ENCODE data around the gene NKIRAS1.
"Not testable (repeated sequence)": the region's sequence is repeated elsewhere in the genome, so short reads cannot be mapped to it uniquely, and the experiment has no call there.

Gene NKIRAS1

DNA sequence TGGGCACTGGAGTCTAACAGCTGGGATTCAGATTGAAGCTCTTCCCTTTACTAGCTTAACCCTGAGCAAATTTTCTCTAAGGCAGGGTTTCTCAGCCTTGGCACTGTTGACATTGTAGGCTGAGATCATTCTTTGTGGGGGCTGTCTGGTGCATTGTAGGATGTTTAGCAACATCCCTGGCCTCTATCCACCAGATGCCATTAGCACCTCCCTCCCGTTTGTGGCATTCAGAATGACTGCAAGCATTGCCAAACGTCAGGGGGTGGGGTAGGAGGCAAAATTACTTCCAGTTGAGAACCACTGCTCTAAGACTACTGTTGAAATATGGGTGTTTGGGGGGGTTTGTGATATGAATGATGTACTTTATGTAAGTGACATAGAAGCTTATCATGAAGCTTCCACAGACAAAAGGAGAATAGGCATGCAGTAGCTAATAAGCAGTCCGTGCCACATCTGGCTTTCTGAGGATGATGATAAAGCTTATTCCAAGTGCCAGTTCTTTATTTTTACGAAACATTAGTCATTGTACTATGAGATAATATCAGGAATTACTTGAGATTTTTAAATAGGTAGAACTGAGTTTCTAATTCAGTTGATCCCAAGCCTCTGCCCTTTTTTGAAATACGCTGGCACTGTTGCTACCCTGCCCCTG, 39.3 kb downstream of the NKIRAS1 start:
- no peak for TF ChIP-seq POU2F2 (IDR thresholded peaks at IDR 0.05; ENCODE audit: low read depth, low read length)
- no peak for TF ChIP-seq POLR2AphosphoS5 (IDR thresholded peaks at IDR 0.05; ENCODE audit: low read depth, low read length)
- no peak for TF ChIP-seq TAF1 (IDR thresholded peaks at IDR 0.05; ENCODE audit: low read depth, low read length)
- no peak for TF ChIP-seq SPI1 (IDR thresholded peaks at IDR 0.05; ENCODE audit: low read depth, low read length)
- no peak for TF ChIP-seq PAX5 (IDR thresholded peaks at IDR 0.05; ENCODE audit: insufficient read depth, low read length, severe bottlenecking)
- no peak for TF ChIP-seq POLR2A (IDR thresholded peaks at IDR 0.05; ENCODE audit: low read depth, low read length)
- DNase-seq (ENCODE audit: insufficient read length, low spot score) (no peak), FAIRE-seq (no peak)

GRCh38 chr3:23876923-23877322, 39.9 kb downstream of the NKIRAS1 start:
- no peak for FAIRE-seq
- TF ChIP-seq POU2F2 (IDR thresholded peaks at IDR 0.05; ENCODE audit: low read depth, low read length) (no peak), SPI1 (IDR thresholded peaks at IDR 0.05; ENCODE audit: low read depth, low read length) (no peak), POLR2AphosphoS5 (IDR thresholded peaks at IDR 0.05; ENCODE audit: low read depth, low read length) (no peak), TAF1 (IDR thresholded peaks at IDR 0.05; ENCODE audit: low read depth, low read length) (no peak)
- DNase-seq (ENCODE audit: insufficient read length, low spot score), result no peak

DNA sequence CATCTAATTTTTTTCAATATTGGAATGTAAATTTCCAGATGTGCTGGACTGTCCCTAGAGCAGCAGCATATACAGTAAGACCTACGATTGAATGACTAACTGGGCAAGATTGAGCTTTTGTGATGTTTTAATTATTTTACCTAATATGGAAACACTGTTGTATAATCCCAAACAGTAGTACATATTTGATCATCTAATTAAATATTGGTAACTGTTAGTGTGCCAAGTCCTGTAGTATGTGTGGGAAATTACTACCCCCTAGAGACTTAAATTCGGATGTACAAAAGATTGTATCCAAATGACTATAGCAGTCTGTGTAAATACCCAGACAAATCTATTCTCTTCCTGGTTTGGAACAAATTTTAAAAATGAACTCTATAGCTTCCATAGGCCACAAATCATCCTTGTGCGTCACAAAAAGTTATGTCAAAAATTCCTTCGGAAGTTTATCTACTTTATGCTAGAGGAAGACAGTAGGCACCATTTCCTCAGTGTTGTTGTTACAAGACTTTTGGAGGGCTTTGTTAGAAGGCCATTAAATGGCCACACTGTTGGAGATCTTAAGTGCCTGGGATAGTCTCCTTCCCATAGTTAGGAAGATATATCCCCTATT, 41.6 kb downstream of the NKIRAS1 start:
- DNase-seq (ENCODE audit: insufficient read length, low spot score) (no peak), FAIRE-seq (no peak)
- TF ChIP-seq SPI1 (IDR thresholded peaks at IDR 0.05; ENCODE audit: low read depth, low read length) (no peak), POU2F2 (IDR thresholded peaks at IDR 0.05; ENCODE audit: low read depth, low read length) (no peak), PAX5 (IDR thresholded peaks at IDR 0.05; ENCODE audit: insufficient read depth, low read length, severe bottlenecking) (no peak), POLR2AphosphoS5 (IDR thresholded peaks at IDR 0.05; ENCODE audit: low read depth, low read length) (no peak), POLR2A (IDR thresholded peaks at IDR 0.05; ENCODE audit: low read depth, low read length) (no peak), TAF1 (IDR thresholded peaks at IDR 0.05; ENCODE audit: low read depth, low read length) (no peak)

GRCh38 chr3:23874359-23875112, 42.3 kb downstream of the NKIRAS1 start:
- TF ChIP-seq POLR2AphosphoS5 (IDR thresholded peaks at IDR 0.05; ENCODE audit: low read depth, low read length) (no peak), TAF1 (IDR thresholded peaks at IDR 0.05; ENCODE audit: low read depth, low read length) (no peak), SPI1 (IDR thresholded peaks at IDR 0.05; ENCODE audit: low read depth, low read length) (no peak), POU2F2 (IDR thresholded peaks at IDR 0.05; ENCODE audit: low read depth, low read length) (no peak), PAX5 (IDR thresholded peaks at IDR 0.05; ENCODE audit: insufficient read depth, low read length, severe bottlenecking) (no peak)
- FAIRE-seq (no peak), DNase-seq (ENCODE audit: insufficient read length, low spot score) (no peak)

GRCh38 chr3:23873941-23874340, 42.8 kb downstream of the NKIRAS1 start:
- no peak for DNase-seq (ENCODE audit: insufficient read length, low spot score)
- TF ChIP-seq POLR2AphosphoS5 (IDR thresholded peaks at IDR 0.05; ENCODE audit: low read depth, low read length), result no peak
- no peak for TF ChIP-seq PAX5 (IDR thresholded peaks at IDR 0.05; ENCODE audit: insufficient read depth, low read length, severe bottlenecking)
- no peak for TF ChIP-seq POU2F2 (IDR thresholded peaks at IDR 0.05; ENCODE audit: low read depth, low read length)
- no peak for TF ChIP-seq TAF1 (IDR thresholded peaks at IDR 0.05; ENCODE audit: low read depth, low read length)
- TF ChIP-seq SPI1 (IDR thresholded peaks at IDR 0.05; ENCODE audit: low read depth, low read length), result no peak
- TF ChIP-seq POLR2A (IDR thresholded peaks at IDR 0.05; ENCODE audit: low read depth, low read length), result no peak
- FAIRE-seq, result no peak

DNA sequence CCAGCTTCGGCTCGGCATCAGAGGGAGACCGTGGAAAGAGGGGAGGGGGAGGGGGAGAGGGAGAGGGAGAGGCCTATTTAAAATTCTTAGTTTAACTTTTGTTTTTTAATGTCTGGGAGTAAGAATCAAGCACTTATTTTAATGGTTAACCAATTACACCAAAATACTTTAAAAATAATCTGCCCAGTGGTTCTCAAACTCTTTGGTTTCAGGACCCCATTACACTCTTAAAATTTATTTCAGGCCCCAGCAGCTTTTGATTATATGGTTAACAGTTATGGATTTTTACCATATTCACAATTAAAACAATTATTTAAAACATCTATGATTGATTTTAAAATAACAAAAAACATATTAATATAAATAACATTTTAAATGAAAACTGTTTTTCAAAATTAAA, 44.5 kb downstream of the NKIRAS1 start:
- DNase-seq (ENCODE audit: insufficient read length, low spot score), result no peak
- FAIRE-seq, result no peak
- no peak for TF ChIP-seq POLR2AphosphoS5 (IDR thresholded peaks at IDR 0.05; ENCODE audit: low read depth, low read length)

DNA sequence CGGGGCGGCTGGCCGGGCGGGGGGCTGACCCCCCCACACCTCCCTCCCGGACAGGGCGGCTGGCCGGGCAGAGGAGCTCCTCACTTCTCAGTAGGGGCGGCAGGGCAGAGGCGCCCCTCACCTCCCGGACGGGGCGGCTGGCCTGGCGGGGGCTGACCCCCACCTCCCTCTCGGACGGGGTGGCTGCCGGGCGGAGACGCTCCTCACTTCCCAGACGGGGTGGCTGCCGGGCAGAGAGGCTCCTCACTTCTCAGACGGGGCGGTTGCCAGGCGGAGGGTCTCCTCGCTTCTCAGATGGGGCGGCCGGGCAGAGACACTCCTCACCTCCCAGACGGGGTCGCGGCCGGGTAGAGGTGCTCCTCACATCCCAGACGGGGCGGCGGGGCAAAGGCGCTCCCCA, 45.4 kb downstream of the NKIRAS1 start:
- FAIRE-seq; DNase-seq (ENCODE audit: insufficient read length, low spot score): not testable (repeated sequence)

DNA sequence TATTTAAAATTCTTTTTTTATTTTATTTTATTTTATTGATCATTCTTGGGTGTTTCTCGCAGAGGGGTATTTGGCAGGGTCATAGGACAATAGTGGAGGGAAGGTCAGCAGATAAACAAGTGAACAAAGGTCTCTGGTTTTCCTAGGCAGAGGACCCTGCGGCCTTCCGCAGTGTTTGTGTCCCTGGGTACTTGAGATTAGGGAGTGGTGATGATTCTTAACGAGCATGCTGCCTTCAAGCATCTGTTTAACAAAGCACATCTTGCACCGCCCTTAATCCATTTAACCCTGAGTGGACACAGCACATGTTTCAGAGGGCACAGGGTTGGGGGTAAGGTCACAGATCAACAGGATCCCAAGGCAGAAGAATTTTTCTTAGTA, 46.1 kb downstream of the NKIRAS1 start:
- DNase-seq (ENCODE audit: insufficient read length, low spot score); FAIRE-seq: not testable (repeated sequence)

- FAIRE-seq, result no peak
- no peak for DNase-seq (ENCODE audit: insufficient read length, low spot score)
- TF ChIP-seq POLR2AphosphoS5 (IDR thresholded peaks at IDR 0.05; ENCODE audit: low read depth, low read length), result no peak
- no peak for TF ChIP-seq TAF1 (IDR thresholded peaks at IDR 0.05; ENCODE audit: low read depth, low read length)
- no peak for TF ChIP-seq POLR2A (IDR thresholded peaks at IDR 0.05; ENCODE audit: low read depth, low read length)
- TF ChIP-seq SPI1 (IDR thresholded peaks at IDR 0.05; ENCODE audit: low read depth, low read length), result no peak
- no peak for TF ChIP-seq POU2F2 (IDR thresholded peaks at IDR 0.05; ENCODE audit: low read depth, low read length)
- no peak for TF ChIP-seq PAX5 (IDR thresholded peaks at IDR 0.05; ENCODE audit: insufficient read depth, low read length, severe bottlenecking)
Measured at GRCh38 chr3:23869977-23870662, 46.7 kb downstream of the NKIRAS1 start.

- no peak for DNase-seq (ENCODE audit: insufficient read length, low spot score)
- FAIRE-seq, result no peak
- TF ChIP-seq POU2F2 (IDR thresholded peaks at IDR 0.05; ENCODE audit: low read depth, low read length) (no peak), POLR2AphosphoS5 (IDR thresholded peaks at IDR 0.05; ENCODE audit: low read depth, low read length) (no peak)
Measured at GRCh38 chr3:23867838-23868237, 49.0 kb downstream of the NKIRAS1 start.
